H1 (cell line): ENCODE measurements around the gene TAS2R41. TPM values are rescaled to one million over a fixed set of nuclear protein-coding genes. Genes with fewer than 3 reads are reported as not detected.

Source experiments
- CTCF ChIA-PET: fragments of 300-600 bp; sonication (Branson Sonifier 250); formaldehyde crosslinking; loops from one replicate; lab custom pipeline; 2021; ENCODE audit not compliant: partially characterized antibody; lab: Charles Lee
- POLR2A ChIA-PET: fragments of 300-600 bp; sonication (Branson Sonifier 250); formaldehyde crosslinking; loops from one replicate; lab custom pipeline; 2021; ENCODE audit warnings: inconsistent platforms; ENCODE audit not compliant: partially characterized antibody; lab: Charles Lee
- DNase-seq, 2 experiments: peaks; one replicate each; pipeline versions ENCODE4 v3.0.0 to v3.0.0-alpha.2; 2010 to 2022; ENCODE audit warnings: low spot score in 2 of 2, low read depth in 1 of 2, mixed read lengths in 1 of 2
- FAIRE-seq: peaks from 2 replicates; lab custom pipeline; 2011; peaks lifted over from hg19 to GRCh38; lab: Jason Lieb, UNC
- H2AFZ ChIP-seq: 2 replicates; pipeline ENCODE4 v1.8.1; 2012; ENCODE audit warnings: low read length, inconsistent platforms
- H2AK5ac ChIP-seq: 2 replicates; pipeline ENCODE4 v1.6.1; 2013; ENCODE audit warnings: low read depth, low read length
- H2BK120ac ChIP-seq: replicated peaks from 2 replicates; pipeline ENCODE3; 2013; ENCODE audit warnings: low read depth, low read length, inconsistent platforms
- H2BK12ac ChIP-seq: 2 replicates; pipeline ENCODE4 v1.6.1; 2013; ENCODE audit warnings: low read depth, low read length
- H2BK15ac ChIP-seq: 2 replicates; pipeline ENCODE4 v1.6.1; 2013; ENCODE audit warnings: low read length
- H2BK20ac ChIP-seq: 2 replicates; pipeline ENCODE4 v1.6.1; 2013; ENCODE audit warnings: low read length
- H2BK5ac ChIP-seq: 2 replicates; pipeline ENCODE4 v1.6.1; 2013; ENCODE audit warnings: low read depth, low read length
- H3K14ac ChIP-seq: 2 replicates; pipeline ENCODE4 v1.6.1; 2013; ENCODE audit warnings: inconsistent platforms; ENCODE audit not compliant: insufficient read length
- H3K18ac ChIP-seq: 2 replicates; pipeline ENCODE4 v1.6.1; 2013; ENCODE audit warnings: low read length; ENCODE audit errors: extremely low read depth
- H3K23ac ChIP-seq: 2 replicates; pipeline ENCODE4 v1.6.1; 2013; ENCODE audit warnings: inconsistent platforms; ENCODE audit not compliant: insufficient read length
- H3K23me2 ChIP-seq: 2 replicates; pipeline ENCODE4 v1.6.1; 2013; ENCODE audit warnings: low read depth, low read length
- H3K27ac ChIP-seq: 2 replicates; pipeline ENCODE4 v1.6.1; 2011; ENCODE audit warnings: low read depth, low read length, inconsistent platforms
- H3K27me3 ChIP-seq, 4 experiments: replicated peaks in 1 of 4; 1 replicate in 1 of 4; 2 replicates in 3 of 4; pipeline versions ENCODE4 v1.6.1 to v1.8.1; 2011 to 2013; ENCODE audit warnings: low read length in 3 of 4, mild to moderate bottlenecking in 3 of 4, inconsistent platforms in 2 of 4, mixed read lengths in 2 of 4, moderate library complexity in 1 of 4; ENCODE audit not compliant: control insufficient read depth in 3 of 4, insufficient read depth in 3 of 4; ENCODE audit errors: extremely low read depth in 1 of 4
- H3K36me3 ChIP-seq, 4 experiments: 2 replicates each; pipeline versions ENCODE4 v1.6.1 to v1.8.1; 2011 to 2013; ENCODE audit warnings: mild to moderate bottlenecking in 4 of 4, low read length in 3 of 4, moderate library complexity in 2 of 4, control low read depth in 1 of 4, inconsistent platforms in 1 of 4; ENCODE audit not compliant: insufficient read depth in 4 of 4, control insufficient read depth in 2 of 4
- H3K4ac ChIP-seq: replicated peaks from 2 replicates; pipeline ENCODE3; 2013; ENCODE audit warnings: low read length, low read depth, mixed read lengths, inconsistent platforms; ENCODE audit not compliant: insufficient read length
- H3K4me1 ChIP-seq, 4 experiments: replicated peaks in 1 of 4; 1 replicate in 1 of 4; 2 replicates in 3 of 4; pipeline versions ENCODE4 v1.6.1 to v1.8.1; 2011 to 2013; ENCODE audit warnings: low read length in 3 of 4, inconsistent platforms in 2 of 4, mixed read lengths in 1 of 4; ENCODE audit not compliant: insufficient read depth in 4 of 4, control insufficient read depth in 3 of 4
- H3K4me2 ChIP-seq, 2 experiments: 2 replicates each; pipeline versions ENCODE4 v1.6.1 to v1.8.1; 2011 to 2013; ENCODE audit warnings: low read depth in 2 of 2, low read length in 2 of 2, control low read depth in 1 of 2, inconsistent platforms in 1 of 2, mild to moderate bottlenecking in 1 of 2; ENCODE audit not compliant: insufficient read depth in 1 of 2
- H3K4me3 ChIP-seq, 4 experiments: fragments of 200-600, 300-600 bp in 1 of 4; sonication (generic), shearing (Covaris generic), sonication (Bioruptor Twin) in 1 of 4; 2 replicates each; pipeline versions ENCODE4 v1.5.1 to v1.8.1; 2011 to 2016; ENCODE audit warnings: low read length in 4 of 4, low read depth in 3 of 4, control low read depth in 2 of 4, inconsistent platforms in 2 of 4, mild to moderate bottlenecking in 2 of 4, mixed read lengths in 1 of 4, moderate library complexity in 1 of 4; ENCODE audit not compliant: insufficient read depth in 2 of 4; ENCODE audit errors: extremely low read depth in 1 of 4
- H3K56ac ChIP-seq: replicated peaks from 2 replicates; pipeline ENCODE3; 2013; ENCODE audit warnings: low read depth, mild to moderate bottlenecking, mixed read lengths, low read length, inconsistent platforms; ENCODE audit not compliant: insufficient read length
- H3K79me1 ChIP-seq: 2 replicates; pipeline ENCODE4 v1.6.1; 2013; ENCODE audit warnings: low read depth, low read length, control low read depth
- H3K79me2 ChIP-seq, 2 experiments: 2 replicates each; pipeline versions ENCODE4 v1.6.1 to v1.8.1; 2012 to 2013; ENCODE audit warnings: low read length in 2 of 2, mild to moderate bottlenecking in 2 of 2, inconsistent platforms in 1 of 2; ENCODE audit not compliant: insufficient read depth in 2 of 2, control insufficient read depth in 1 of 2
- H3K9ac ChIP-seq, 4 experiments: replicated peaks in 1 of 4; 1 replicate in 1 of 4; 2 replicates in 3 of 4; pipeline versions ENCODE4 v1.6.1 to v1.8.1; 2011 to 2013; ENCODE audit warnings: low read depth in 3 of 4, low read length in 3 of 4, control low read depth in 2 of 4, mild to moderate bottlenecking in 2 of 4, moderate library complexity in 2 of 4, inconsistent platforms in 1 of 4; ENCODE audit errors: extremely low read depth in 1 of 4
- H3K9me3 ChIP-seq, 2 experiments: 2 replicates each; pipeline versions ENCODE4 v1.6.1 to v1.8.1; 2012 to 2013; ENCODE audit warnings: mild to moderate bottlenecking in 2 of 2, moderate library complexity in 2 of 2, control low read depth in 1 of 2, inconsistent platforms in 1 of 2, low read depth in 1 of 2, low read length in 1 of 2, mixed read lengths in 1 of 2; ENCODE audit not compliant: insufficient read depth in 2 of 2
- H4K20me1 ChIP-seq, 2 experiments: replicated peaks in 1 of 2; 2 replicates each; pipeline versions ENCODE3 to v1.8.1; 2011 to 2013; ENCODE audit warnings: inconsistent platforms in 2 of 2, low read length in 2 of 2, mild to moderate bottlenecking in 1 of 2; ENCODE audit not compliant: insufficient read depth in 2 of 2, control insufficient read depth in 1 of 2
- H4K5ac ChIP-seq: 2 replicates; pipeline ENCODE4 v1.6.1; 2013; ENCODE audit warnings: low read length, low read depth, mixed read lengths, inconsistent platforms; ENCODE audit not compliant: insufficient read length
- H4K8ac ChIP-seq: 2 replicates; pipeline ENCODE4 v1.8.0; 2013; ENCODE audit warnings: mild to moderate bottlenecking, moderate library complexity, low read length, inconsistent platforms; ENCODE audit not compliant: insufficient read depth; ENCODE audit errors: extremely low read depth
- H4K91ac ChIP-seq: replicated peaks from 2 replicates; pipeline ENCODE3; 2013; ENCODE audit warnings: low read length, mixed read lengths, inconsistent platforms; ENCODE audit not compliant: insufficient read length
- CHD2 ChIP-seq: IDR thresholded peaks from 2 replicates; pipeline ENCODE4 v1.6.1; 2012; ENCODE audit warnings: low read length, improper control_type of control experiment
- JUND ChIP-seq: IDR thresholded peaks from 2 replicates; pipeline ENCODE4 v1.6.1; 2011; ENCODE audit warnings: mild to moderate bottlenecking, improper control_type of control experiment, low read length
- KDM4A ChIP-seq: IDR thresholded peaks from one replicate; pipeline ENCODE4 v1.7.1; 2012; ENCODE audit warnings: low read depth, mild to moderate bottlenecking, moderate library complexity, low read length, inconsistent platforms; ENCODE audit not compliant: severe bottlenecking
- POLR2A ChIP-seq, 2 experiments: IDR thresholded peaks; 1 replicate in 1 of 2; 2 replicates in 1 of 2; pipeline ENCODE4 v1.6.1; 2011; ENCODE audit warnings: low read depth in 2 of 2, low read length in 2 of 2, mild to moderate bottlenecking in 2 of 2; ENCODE audit errors: control extremely low read depth in 1 of 2
- RNF2 ChIP-seq: fragments of 200-900, 300-1000 bp; sonication (generic); IDR thresholded peaks from 2 replicates; pipeline ENCODE4 v1.7.1; 2016; ENCODE audit warnings: borderline replicate concordance, low read depth, mild to moderate bottlenecking, antibody characterized with exemption, low read length; ENCODE audit not compliant: poor library complexity, severe bottlenecking; ENCODE audit errors: missing control alignments
- SIRT6 ChIP-seq: IDR thresholded peaks from one replicate; pipeline ENCODE4 v1.7.1; 2012; ENCODE audit warnings: low read length, inconsistent platforms
- TCF12 ChIP-seq: IDR thresholded peaks from 2 replicates; pipeline ENCODE4 v1.6.1; 2011; ENCODE audit warnings: low read depth, mild to moderate bottlenecking, low read length
- YY1 ChIP-seq: IDR thresholded peaks from 2 replicates; pipeline ENCODE4 v1.6.1; 2011; ENCODE audit warnings: low read depth, mild to moderate bottlenecking, low read length
- ZNF274 ChIP-seq: IDR thresholded peaks from 2 replicates; pipeline ENCODE4 v1.7.0; 2012; ENCODE audit warnings: low read length, borderline replicate concordance; ENCODE audit errors: extremely low read depth
- WGBS, 2 experiments: shearing (Covaris generic) in 1 of 2; methylation state at CpG; one replicate each; pipeline versions ENCODE4 v1.1.6 to v1.1.7; 2013 to 2015; ENCODE audit warnings: low lambda C conversion rate in 2 of 2, mixed read lengths in 2 of 2, inconsistent platforms in 1 of 2, low coverage in 1 of 2, missing lambda C conversion rate in 1 of 2; ENCODE audit not compliant: insufficient replicate concordance in 2 of 2, insufficient coverage in 1 of 2, insufficient read length in 1 of 2; ENCODE audit errors: extremely low coverage in 1 of 2, missing lambda C conversion rate in 1 of 2; 5-methylcytosine and 5-hydroxymethylcytosine counted together
- polyA plus RNA-seq, 7 experiments: library from polyadenylated mRNA; depleted of rRNA in 3 of 7; stranded (reverse) in 5 of 7; unstranded in 2 of 7; fragments of >200 nt in 5 of 7; fragments of 200-250 nt in 2 of 7; gene quantifications; 1 replicate in 5 of 7; 2 replicates in 1 of 7; 4 replicates in 1 of 7; pipeline versions ENCODE4 v1.2.1 to v1.2.3, GENCODE V29; 2011 to 2013; ENCODE audit warnings: missing spikeins in 2 of 7, mixed read lengths in 2 of 7
- total RNA-seq: library from RNA; stranded (reverse); fragmentation: NEBNext Ultra II Directional; extraction: Animal tissue kit (Norgen Biotek cat#: 25700); gene quantifications from 2 replicates; pipeline ENCODE4 v1.2.1, GENCODE V29; 2021
- TF ChIP-seq, protein P1 (sequence below), 3 experiments: IDR thresholded peaks; 1 replicate in 2 of 3; 2 replicates in 1 of 3; pipeline versions ENCODE4 v1.5.1 to v1.6.1; 2011; ENCODE audit warnings: low read length in 3 of 3, mild to moderate bottlenecking in 3 of 3, inconsistent platforms in 2 of 3, low read depth in 1 of 3, moderate library complexity in 1 of 3; ENCODE audit not compliant: insufficient read depth in 1 of 3; ENCODE audit errors: control extremely low read depth in 1 of 3
- TF ChIP-seq, protein P2 (sequence below): IDR thresholded peaks from 2 replicates; pipeline ENCODE4 v1.6.1; 2012; ENCODE audit warnings: inconsistent platforms

Gene TAS2R41
- total and polyA plus RNA-seq, 2 of the 8 experiments (the other 6 are each of a cell fraction or from before 2014, with no cell fraction given) = 0.12 TPM; not detected in 1

DNA sequence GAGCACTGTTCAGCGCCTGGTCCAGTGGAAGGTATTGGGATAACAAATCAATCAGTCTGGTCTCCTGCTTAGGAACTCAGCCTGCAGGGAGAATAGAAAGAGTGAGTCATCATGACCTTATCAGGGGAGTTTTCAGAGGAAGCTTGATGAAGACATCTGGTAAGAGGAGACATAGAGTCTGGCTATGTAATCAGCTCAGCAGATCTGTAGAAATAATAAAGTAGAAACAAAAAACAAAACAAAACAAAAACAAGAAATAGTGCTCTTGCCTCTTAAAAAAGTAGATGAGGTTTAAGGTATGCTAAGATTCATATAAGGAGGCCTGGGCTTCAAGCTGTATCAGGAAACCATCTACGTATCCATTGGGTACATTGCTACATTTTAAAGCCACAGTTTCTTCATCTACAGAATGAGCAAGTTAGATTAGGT, 14.4 kb downstream of the TAS2R41 start:
- WGBS, 2 experiments = 95% methylated on average over 2 of the region's 2 CpGs; no CpG with 5 or more reads in 1 of the 2 experiments
- Histone ChIP-seq H2BK12ac (no peak overlapping the region), H2AK5ac (no peak overlapping the region), H3K4me2 (no peak overlapping the region), H3K27ac (no peak overlapping the region), H2BK15ac (no peak overlapping the region), H4K8ac (no peak overlapping the region), H3K23me2 (no peaks in the 10 kb centered on the region), H3K9ac (no peak overlapping the region), H3K79me2 (no peaks in the 10 kb centered on the region), H4K91ac (no peak overlapping the region), H3K36me3 (no peaks in the 10 kb centered on the region), H2AFZ (no peak overlapping the region), H3K4me3 (no peak overlapping the region), H2BK20ac (no peak overlapping the region), H4K5ac (no peak overlapping the region), H3K4me1 (no peaks in the 10 kb centered on the region), H2BK5ac (no peak overlapping the region), H3K18ac (no peak overlapping the region), H2BK120ac (no peak overlapping the region), H3K9me3 (no peaks in the 10 kb centered on the region), H4K20me1 (no peaks in the 10 kb centered on the region), H3K4ac (no peak overlapping the region), H3K27me3 (peaks cover 0 to 3% (median 0%) of the 10 kb centered on the region in 4 experiments; a peak in 1 of 7 replicates), H3K56ac (no peak overlapping the region), H3K79me1 (no peaks in the 10 kb centered on the region), H3K14ac (no peak overlapping the region), H3K23ac (no peak overlapping the region)
- no peak for DNase-seq
- CTCF ChIA-PET = interaction anchor here (0.7 to 1.6 kb wide), 9 partner anchors 8 to 27 kb away, joined by 3 to 4 read pairs (median 4); partner anchors contain the start of gene TAS2R41
- POLR2A ChIA-PET = no interaction called here
- FAIRE-seq = no peak
- TF ChIP-seq RNF2 (no peak), TCF12 (no peak), JUND (no peak), POLR2A (IDR thresholded peaks at IDR 0.05; ENCODE audit: control extremely low read depth in 1 of 2, low read depth in 2 of 2, low read length in 2 of 2) (no peak), KDM4A (no peak), CHD2 (no peak), SIRT6 (no peak), ZNF274 (no peak), YY1 (no peak)
- TF ChIP-seq, protein P1, sequence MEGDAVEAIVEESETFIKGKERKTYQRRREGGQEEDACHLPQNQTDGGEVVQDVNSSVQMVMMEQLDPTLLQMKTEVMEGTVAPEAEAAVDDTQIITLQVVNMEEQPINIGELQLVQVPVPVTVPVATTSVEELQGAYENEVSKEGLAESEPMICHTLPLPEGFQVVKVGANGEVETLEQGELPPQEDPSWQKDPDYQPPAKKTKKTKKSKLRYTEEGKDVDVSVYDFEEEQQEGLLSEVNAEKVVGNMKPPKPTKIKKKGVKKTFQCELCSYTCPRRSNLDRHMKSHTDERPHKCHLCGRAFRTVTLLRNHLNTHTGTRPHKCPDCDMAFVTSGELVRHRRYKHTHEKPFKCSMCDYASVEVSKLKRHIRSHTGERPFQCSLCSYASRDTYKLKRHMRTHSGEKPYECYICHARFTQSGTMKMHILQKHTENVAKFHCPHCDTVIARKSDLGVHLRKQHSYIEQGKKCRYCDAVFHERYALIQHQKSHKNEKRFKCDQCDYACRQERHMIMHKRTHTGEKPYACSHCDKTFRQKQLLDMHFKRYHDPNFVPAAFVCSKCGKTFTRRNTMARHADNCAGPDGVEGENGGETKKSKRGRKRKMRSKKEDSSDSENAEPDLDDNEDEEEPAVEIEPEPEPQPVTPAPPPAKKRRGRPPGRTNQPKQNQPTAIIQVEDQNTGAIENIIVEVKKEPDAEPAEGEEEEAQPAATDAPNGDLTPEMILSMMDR (IDR thresholded peaks at IDR 0.05; ENCODE audit: control extremely low read depth in 1 of 3, insufficient read depth in 1 of 3, low read depth in 1 of 3, low read length in 3 of 3) = no peak
- TF ChIP-seq, protein P2, sequence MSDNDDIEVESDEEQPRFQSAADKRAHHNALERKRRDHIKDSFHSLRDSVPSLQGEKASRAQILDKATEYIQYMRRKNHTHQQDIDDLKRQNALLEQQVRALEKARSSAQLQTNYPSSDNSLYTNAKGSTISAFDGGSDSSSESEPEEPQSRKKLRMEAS = no peak
